HEK293 (cell line): ENCODE data around the gene RASSF8.
A peak's percentile ranks its signal among the peaks of the same experiment; 100 is the strongest.

Source experiments
- CTCF ChIA-PET: fragments of 350-600 bp; formaldehyde crosslinking; extraction: SDS; loops from one replicate; lab custom pipeline; 2021; ENCODE audit warnings: antibody characterized with exemption; lab: Yijun Ruan, JAX
- POLR2A ChIA-PET: fragments of 300-600 bp; formaldehyde crosslinking; extraction: SDS; loops from one replicate; lab custom pipeline; 2020; ENCODE audit warnings: antibody characterized with exemption, inconsistent platforms; lab: Yijun Ruan, JAX
- H3K27ac ChIP-seq: fragments of 200-500 bp; sonication (Bioruptor generic); 2 replicates; pipeline ENCODE4 v1.5.1; 2014; ENCODE audit warnings: low read depth, low read length, control low read depth, inconsistent platforms; ENCODE audit errors: extremely low read depth
- H3K36me3 ChIP-seq, 2 experiments: fragments of 200-500 bp in 1 of 2; sonication (Bioruptor generic) in 1 of 2; 1 replicate in 1 of 2; 2 replicates in 1 of 2; pipeline ENCODE4 v1.5.1; 2014 to 2017; ENCODE audit warnings: inconsistent platforms in 2 of 2, low read length in 2 of 2; ENCODE audit not compliant: control insufficient read depth in 2 of 2, insufficient read depth in 1 of 2
- H3K4me1 ChIP-seq: fragments of 200-500 bp; sonication (Bioruptor generic); 2 replicates; pipeline ENCODE4 v1.5.1; 2014; ENCODE audit warnings: mild to moderate bottlenecking, low read length, inconsistent platforms; ENCODE audit not compliant: control insufficient read depth, insufficient read depth
- H3K4me3 ChIP-seq: 2 replicates; pipeline ENCODE4 v1.5.1; 2011; ENCODE audit warnings: low read depth, mild to moderate bottlenecking, control low read depth, low read length, moderate library complexity
- H3K9me3 ChIP-seq: fragments of 200-500 bp; sonication (Bioruptor generic); 2 replicates; pipeline ENCODE4 v1.5.1; 2014; ENCODE audit warnings: low read depth, low read length, inconsistent platforms; ENCODE audit not compliant: control insufficient read depth, insufficient read depth
- AEBP2 ChIP-seq: fragments of 450-650 bp; formaldehyde crosslinking; IDR thresholded peaks from 2 replicates; pipeline ENCODE4 v1.5.1; 2016; ENCODE audit warnings: missing biosample characterization, missing genetic modification characterization, borderline replicate concordance
- EGR2 ChIP-seq: fragments of 450-650 bp; formaldehyde crosslinking; IDR thresholded peaks from 2 replicates; pipeline ENCODE4 v1.5.1; 2016; ENCODE audit warnings: low read depth, missing biosample characterization, missing genetic modification characterization
- IKZF3 ChIP-seq: fragments of 450-650 bp; IDR thresholded peaks from 2 replicates; pipeline ENCODE4 v1.5.0; 2018; ENCODE audit warnings: missing biosample characterization, mild to moderate bottlenecking, missing genetic modification characterization, moderate library complexity
- OSR2 ChIP-seq: fragments of 450-650 bp; formaldehyde crosslinking; IDR thresholded peaks from 2 replicates; pipeline ENCODE4 v1.5.1; 2016; ENCODE audit warnings: missing biosample characterization, missing genetic modification characterization
- PRDM10 ChIP-seq: fragments of 450-650 bp; formaldehyde crosslinking; IDR thresholded peaks from 2 replicates; pipeline ENCODE4 v1.5.1; 2016; ENCODE audit warnings: missing biosample characterization, missing genetic modification characterization
- PRDM6 ChIP-seq: fragments of 450-650 bp; formaldehyde crosslinking; IDR thresholded peaks from 2 replicates; pipeline ENCODE4 v1.5.1; 2017; ENCODE audit warnings: missing biosample characterization, missing genetic modification characterization
- SCRT1 ChIP-seq: fragments of 450-650 bp; formaldehyde crosslinking; IDR thresholded peaks from 2 replicates; pipeline ENCODE4 v1.5.1; 2016; ENCODE audit warnings: missing biosample characterization, missing genetic modification characterization, borderline replicate concordance
- SCRT2 ChIP-seq: fragments of 450-650 bp; formaldehyde crosslinking; IDR thresholded peaks from 2 replicates; pipeline ENCODE4 v1.5.1; 2016; ENCODE audit warnings: missing biosample characterization, missing genetic modification characterization
- ZFHX2 ChIP-seq: fragments of 450-650 bp; formaldehyde crosslinking; conservative IDR thresholded peaks from 2 replicates; pipeline ENCODE4 v1.5.1; 2016; ENCODE audit warnings: missing biosample characterization, missing genetic modification characterization
- ZNF114 ChIP-seq: fragments of 450-650 bp; formaldehyde crosslinking; IDR thresholded peaks from 2 replicates; pipeline ENCODE4 v1.5.0; 2017; ENCODE audit warnings: missing biosample characterization, missing genetic modification characterization
- ZNF133 ChIP-seq: fragments of 450-650 bp; formaldehyde crosslinking; IDR thresholded peaks from 2 replicates; pipeline ENCODE4 v1.5.1; 2016; ENCODE audit warnings: missing biosample characterization, missing genetic modification characterization
- ZNF169 ChIP-seq: fragments of 450-650 bp; formaldehyde crosslinking; IDR thresholded peaks from 2 replicates; pipeline ENCODE4 v1.5.1; 2016; ENCODE audit warnings: missing biosample characterization, missing genetic modification characterization
- ZNF175 ChIP-seq: fragments of 450-650 bp; formaldehyde crosslinking; IDR thresholded peaks from 2 replicates; pipeline ENCODE4 v1.5.1; 2016; ENCODE audit warnings: missing biosample characterization, missing genetic modification characterization
- ZNF19 ChIP-seq: fragments of 450-650 bp; formaldehyde crosslinking; IDR thresholded peaks from 2 replicates; pipeline ENCODE4; 2016; ENCODE audit warnings: missing biosample characterization, missing genetic modification characterization, low read depth
- ZNF211 ChIP-seq: fragments of 450-650 bp; formaldehyde crosslinking; IDR thresholded peaks from 2 replicates; pipeline ENCODE4 v1.5.1; 2016; ENCODE audit warnings: low read depth, missing biosample characterization, missing genetic modification characterization
- ZNF223 ChIP-seq: fragments of 450-650 bp; formaldehyde crosslinking; IDR thresholded peaks from 2 replicates; pipeline ENCODE4 v1.5.1; 2016; ENCODE audit warnings: missing biosample characterization, missing genetic modification characterization
- ZNF24 ChIP-seq: fragments of 450-650 bp; formaldehyde crosslinking; IDR thresholded peaks from 2 replicates; pipeline ENCODE4 v1.5.1; 2016; ENCODE audit warnings: missing biosample characterization, missing genetic modification characterization
- ZNF274 ChIP-seq, 2 experiments: fragments of 200-500 bp in 1 of 2; fragments of 450-650 bp in 1 of 2; sonication (Bioruptor generic) in 1 of 2; formaldehyde crosslinking in 1 of 2; IDR thresholded peaks; 2 replicates each; pipeline versions ENCODE4 v1.5.1 to v1.6.1; 2014 to 2016; ENCODE audit warnings: borderline replicate concordance in 1 of 2, inconsistent platforms in 1 of 2, low read length in 1 of 2, missing biosample characterization in 1 of 2, missing genetic modification characterization in 1 of 2
- ZNF48 ChIP-seq: fragments of 450-650 bp; formaldehyde crosslinking; IDR thresholded peaks from 2 replicates; pipeline ENCODE4 v1.5.1; 2016; ENCODE audit warnings: missing biosample characterization, missing genetic modification characterization
- ZNF548 ChIP-seq: fragments of 450-650 bp; formaldehyde crosslinking; IDR thresholded peaks from 2 replicates; pipeline ENCODE4 v1.5.1; 2016; ENCODE audit warnings: missing biosample characterization, missing genetic modification characterization
- ZNF558 ChIP-seq: fragments of 450-650 bp; formaldehyde crosslinking; IDR thresholded peaks from 2 replicates; pipeline ENCODE4 v1.5.1; 2016; ENCODE audit warnings: missing biosample characterization, missing genetic modification characterization
- ZNF629 ChIP-seq: fragments of 450-650 bp; formaldehyde crosslinking; IDR thresholded peaks from 2 replicates; pipeline ENCODE4 v1.5.1; 2017; ENCODE audit warnings: missing biosample characterization, missing genetic modification characterization
- ZNF701 ChIP-seq: fragments of 450-650 bp; formaldehyde crosslinking; IDR thresholded peaks from 2 replicates; pipeline ENCODE4 v1.5.1; 2016; ENCODE audit warnings: missing biosample characterization, missing genetic modification characterization
- ZNF830 ChIP-seq: fragments of 450-650 bp; IDR thresholded peaks from 2 replicates; pipeline ENCODE4 v1.5.0; 2018; ENCODE audit warnings: missing biosample characterization, missing genetic modification characterization, low read depth, mild to moderate bottlenecking, moderate library complexity
- ZXDB ChIP-seq: fragments of 450-650 bp; formaldehyde crosslinking; IDR thresholded peaks from 2 replicates; pipeline ENCODE4 v1.5.1; 2016; ENCODE audit warnings: missing biosample characterization, missing genetic modification characterization

RASSF8 gene

GRCh38 chr12:26054383-26054782 is 95.9 kb downstream of the RASSF8 start:
- ChIA-PET POLR2A (no interaction called here), CTCF (interaction anchor here (0.8 kb wide), 1 partner anchor 618 kb away, joined by 4 read pairs; no protein-coding TSS in a partner anchor)
- H3K27ac ChIP-seq, result no peak overlapping the region
- H3K9me3 ChIP-seq, result no peaks in the 10 kb centered on the region
- H3K4me1 ChIP-seq, result peaks cover 15% of the 10 kb centered on the region
- H3K36me3 ChIP-seq, result no peaks in the 10 kb centered on the region; a peak in 1 of 3 replicates
- no peak overlapping the region for H3K4me3 ChIP-seq
- TF ChIP-seq ZNF19 (tag by site-specific recombination), result no peak

GRCh38 chr12:26055087-26055486 is 96.6 kb downstream of the RASSF8 start:
- CTCF ChIA-PET, result no interaction called here
- peaks cover 15% of the 10 kb centered on the region for H3K4me1 ChIP-seq
- no peak overlapping the region for H3K27ac ChIP-seq
- H3K9me3 ChIP-seq, result no peaks in the 10 kb centered on the region
- TF ChIP-seq AEBP2 (tag by site-specific recombination) (no peak), ZNF114 (tag by site-specific recombination) (no peak), SCRT2 (no peak), ZNF830 (tag by site-specific recombination) (no peak), ZNF133 (no peak), ZNF548 (no peak), ZNF24 (no peak), ZNF211 (tag by site-specific recombination) (no peak), PRDM6 (tag by site-specific recombination) (no peak), ZNF175 (tag by site-specific recombination) (no peak), ZNF274 (IDR thresholded peaks at IDR 0.05; ENCODE audit: low read length) (no peak), ZNF274 (tag by site-specific recombination; IDR thresholded peaks at IDR 0.05; ENCODE audit: borderline replicate concordance) (no peak), ZNF223 (no peak), ZNF48 (tag by site-specific recombination) (no peak), ZFHX2 (no peak), ZNF629 (tag by site-specific recombination) (no peak)
- TF ChIP-seq, all 188 proteins: peak for 0
- POLR2A ChIA-PET, result no interaction called here
- Histone ChIP-seq H3K4me3 (no peak overlapping the region), H3K36me3 (no peaks in the 10 kb centered on the region; a peak in 1 of 3 replicates)

GRCh38 chr12:26056335-26056734 is 97.9 kb downstream of the RASSF8 start:
- H3K9me3 ChIP-seq, result no peaks in the 10 kb centered on the region
- H3K4me1 ChIP-seq, result peaks cover 15% of the 10 kb centered on the region
- H3K36me3 ChIP-seq, result no peaks in the 10 kb centered on the region; a peak in 1 of 3 replicates
- ChIA-PET POLR2A (no interaction called here), CTCF (interaction anchor here (0.6 to 0.7 kb wide), 3 partner anchors 35 to 191 kb away, joined by 3 read pairs; no protein-coding TSS in a partner anchor)
- no peak overlapping the region for H3K27ac ChIP-seq
- no peak overlapping the region for H3K4me3 ChIP-seq
- TF ChIP-seq SCRT1 (tag by site-specific recombination), result peak; percentile 50; the same call in 1 of the 2 replicates
- no peak for TF ChIP-seq ZNF701 (tag by site-specific recombination)
- TF ChIP-seq OSR2, result 0 out of 2 replicates have a peak, but pooled peaks have one; percentile 7
- TF ChIP-seq EGR2, result no peak
- TF ChIP-seq ZNF169, result no peak
- TF ChIP-seq ZNF558, result peak; percentile 75
- TF ChIP-seq ZXDB (tag by site-specific recombination), result peak; percentile 69; the same call in 1 of the 2 replicates
- peak; percentile 29; the same call in 1 of the 2 replicates for TF ChIP-seq PRDM10
- TF ChIP-seq IKZF3 (tag by site-specific recombination), result 0 out of 2 replicates have a peak, but pooled peaks have one; percentile 30
- peak; percentile 37; the same call in 1 of the 2 replicates for TF ChIP-seq PRDM6 (tag by site-specific recombination)
